HUES48 (cell line): ENCODE measurements around the gene KRT20.

ENCODE experiments used
- H3K27ac ChIP-seq: one replicate; pipeline ENCODE4 v1.7.0; 2013; ENCODE audit warnings: low read depth, low read length, inconsistent platforms
- H3K27me3 ChIP-seq: 2 replicates; pipeline ENCODE4 v1.6.1; 2013; ENCODE audit warnings: mild to moderate bottlenecking, low read length; ENCODE audit not compliant: control insufficient read depth, insufficient read depth
- H3K36me3 ChIP-seq: 2 replicates; pipeline ENCODE4 v1.6.1; 2013; ENCODE audit warnings: low read length; ENCODE audit not compliant: control insufficient read depth, insufficient read depth
- H3K4me1 ChIP-seq: 2 replicates; pipeline ENCODE4 v1.6.1; 2013; ENCODE audit warnings: mild to moderate bottlenecking, low read length; ENCODE audit not compliant: control insufficient read depth, insufficient read depth
- H3K4me3 ChIP-seq: 2 replicates; pipeline ENCODE4 v1.5.1; 2013; ENCODE audit warnings: mild to moderate bottlenecking, low read depth, low read length
- H3K9ac ChIP-seq: 2 replicates; pipeline ENCODE4 v1.6.1; 2013; ENCODE audit warnings: mild to moderate bottlenecking, low read depth, low read length, moderate library complexity
- H3K9me3 ChIP-seq: 2 replicates; pipeline ENCODE4 v1.6.1; 2013; ENCODE audit warnings: low read length; ENCODE audit not compliant: control insufficient read depth, insufficient read depth

The KRT20 gene

GRCh38 chr17:40850293-40850972 lies 34.6 kb downstream of the KRT20 start:
- Histone ChIP-seq H3K36me3 (no peaks in the 10 kb centered on the region), H3K27me3 (peaks cover 4% of the 10 kb centered on the region; the same call in 1 of the 2 replicates), H3K4me3 (no peak overlapping the region), H3K9ac (no peak overlapping the region), H3K4me1 (peaks cover 24% of the 10 kb centered on the region), H3K9me3 (no peaks in the 10 kb centered on the region), H3K27ac (no peak overlapping the region)

DNA sequence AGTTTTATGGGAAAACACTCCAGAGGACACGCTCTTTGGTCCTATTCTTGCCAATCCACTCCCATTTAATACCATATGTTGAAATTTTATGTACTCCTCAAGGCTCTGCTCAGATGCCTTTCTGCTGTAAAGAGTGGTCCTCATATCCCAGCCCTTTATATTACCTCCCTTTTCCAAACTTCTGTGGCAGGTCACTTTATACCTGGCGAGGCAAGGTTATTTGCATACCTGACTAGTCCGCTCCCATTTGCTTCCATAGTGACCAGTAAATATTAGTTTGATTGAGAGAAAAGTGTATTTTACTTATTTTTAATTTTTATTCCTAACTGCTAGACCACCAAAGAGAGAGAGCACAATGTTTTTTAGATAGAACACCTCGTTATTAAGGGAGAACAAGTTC lies 35.3 kb downstream of the KRT20 start:
- Histone ChIP-seq H3K36me3 (no peaks in the 10 kb centered on the region), H3K4me3 (no peak overlapping the region), H3K9me3 (no peaks in the 10 kb centered on the region), H3K9ac (no peak overlapping the region), H3K27me3 (peaks cover 10% of the 10 kb centered on the region; the same call in 1 of the 2 replicates), H3K27ac (no peak overlapping the region), H3K4me1 (peaks cover 24% of the 10 kb centered on the region)

DNA sequence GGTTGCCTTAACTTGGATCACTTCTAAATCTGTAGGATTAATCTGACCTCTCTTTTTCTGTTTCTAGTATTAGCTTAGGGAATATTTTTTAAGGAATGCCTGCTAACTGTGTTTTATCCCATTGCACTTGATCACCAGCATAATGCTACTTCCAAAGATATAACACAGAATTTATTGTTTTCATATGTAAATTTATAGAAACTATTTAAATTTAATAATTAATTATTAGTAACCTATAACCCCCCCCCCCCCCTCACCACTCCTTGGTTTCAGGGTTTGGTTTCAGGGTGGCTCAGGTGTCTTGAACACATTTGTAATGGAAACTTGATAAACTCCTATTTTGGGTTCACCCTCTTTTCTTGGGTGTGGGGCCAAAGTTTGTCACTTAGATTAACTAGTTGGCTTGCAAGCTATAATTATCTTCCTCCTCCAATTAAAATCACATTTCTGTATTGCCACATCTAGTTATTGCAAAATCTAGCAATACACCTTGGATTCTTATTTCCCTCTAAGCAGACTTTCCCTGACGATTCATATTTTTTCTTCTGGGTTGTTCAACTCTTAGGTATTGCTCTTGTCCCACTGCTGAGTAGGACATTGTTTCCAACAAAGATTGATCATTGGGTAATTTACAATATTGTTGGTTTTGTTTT lies 36.3 kb downstream of the KRT20 start:
- Histone ChIP-seq H3K4me1 (peaks cover 17% of the 10 kb centered on the region), H3K9me3 (no peaks in the 10 kb centered on the region), H3K9ac (no peak overlapping the region), H3K36me3 (no peaks in the 10 kb centered on the region), H3K27me3 (peaks cover 10% of the 10 kb centered on the region; the same call in 1 of the 2 replicates), H3K27ac (no peak overlapping the region), H3K4me3 (no peak overlapping the region)

GRCh38 chr17:40846515-40847144 lies 38.4 kb downstream of the KRT20 start:
- Histone ChIP-seq H3K4me3 (no peak overlapping the region), H3K27ac (no peak overlapping the region), H3K27me3 (peaks cover 16% of the 10 kb centered on the region; the same call in 1 of the 2 replicates), H3K36me3 (no peaks in the 10 kb centered on the region), H3K4me1 (no peaks in the 10 kb centered on the region), H3K9ac (no peak overlapping the region), H3K9me3 (no peaks in the 10 kb centered on the region)

- Histone ChIP-seq H3K4me1 (no peaks in the 10 kb centered on the region), H3K27ac (no peak overlapping the region), H3K9me3 (no peaks in the 10 kb centered on the region), H3K9ac (no peak overlapping the region), H3K27me3 (peaks cover 21% of the 10 kb centered on the region; the same call in 1 of the 2 replicates), H3K36me3 (no peaks in the 10 kb centered on the region), H3K4me3 (no peak overlapping the region)
Observed at GRCh38 chr17:40844671-40845107, 40.4 kb downstream of the KRT20 start.

GRCh38 chr17:40843242-40843641 lies 41.8 kb downstream of the KRT20 start:
- no peak overlapping the region for H3K9ac ChIP-seq
- no peak overlapping the region for H3K4me3 ChIP-seq
- no peaks in the 10 kb centered on the region for H3K36me3 ChIP-seq
- no peak overlapping the region for H3K27ac ChIP-seq
- H3K4me1 ChIP-seq, result no peaks in the 10 kb centered on the region
- H3K27me3 ChIP-seq, result peaks cover 33% of the 10 kb centered on the region
- H3K9me3 ChIP-seq, result no peaks in the 10 kb centered on the region

DNA sequence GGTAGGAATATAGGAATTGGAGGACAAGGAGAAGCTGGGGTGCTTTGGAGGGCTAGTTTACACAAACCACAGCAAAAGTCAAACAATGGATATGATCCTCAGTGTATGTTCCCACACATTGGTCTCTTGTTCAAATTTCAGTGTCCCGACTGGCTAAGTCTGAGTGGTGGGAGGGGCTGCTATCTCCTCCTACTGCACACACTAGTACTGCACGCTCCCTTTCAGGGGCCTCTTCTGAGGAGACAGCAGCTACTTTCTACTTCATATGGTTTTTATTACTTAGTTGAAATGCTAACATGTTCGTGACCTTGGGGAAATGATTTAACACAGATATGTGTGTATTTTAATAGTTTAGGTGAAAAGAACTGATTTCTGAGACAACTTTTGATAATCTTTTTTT lies 43.8 kb downstream of the KRT20 start:
- no peak overlapping the region for H3K27ac ChIP-seq
- peaks cover 35% of the 10 kb centered on the region for H3K27me3 ChIP-seq
- H3K4me3 ChIP-seq, result no peak overlapping the region
- H3K4me1 ChIP-seq, result no peaks in the 10 kb centered on the region
- H3K36me3 ChIP-seq, result no peaks in the 10 kb centered on the region
- no peaks in the 10 kb centered on the region for H3K9me3 ChIP-seq
- H3K9ac ChIP-seq, result no peak overlapping the region

GRCh38 chr17:40839194-40839593 lies 45.8 kb downstream of the KRT20 start:
- Histone ChIP-seq H3K9me3 (no peaks in the 10 kb centered on the region), H3K27me3 (peaks cover 42% of the 10 kb centered on the region), H3K9ac (no peak overlapping the region), H3K27ac (no peak overlapping the region), H3K4me3 (no peak overlapping the region), H3K36me3 (peaks cover 7% of the 10 kb centered on the region; the same call in 1 of the 2 replicates), H3K4me1 (no peaks in the 10 kb centered on the region)

- H3K9me3 ChIP-seq, result no peaks in the 10 kb centered on the region
- no peak overlapping the region for H3K27ac ChIP-seq
- H3K4me1 ChIP-seq, result peaks cover 11% of the 10 kb centered on the region
- no peak overlapping the region for H3K9ac ChIP-seq
- H3K27me3 ChIP-seq, result peaks cover 63% of the 10 kb centered on the region
- no peak overlapping the region for H3K4me3 ChIP-seq
- H3K36me3 ChIP-seq, result peaks cover 7% of the 10 kb centered on the region; the same call in 1 of the 2 replicates
Observed at GRCh38 chr17:40836020-40836419, 49.0 kb downstream of the KRT20 start.

- peaks cover 11% of the 10 kb centered on the region for H3K4me1 ChIP-seq
- H3K4me3 ChIP-seq, result no peak overlapping the region
- H3K9ac ChIP-seq, result no peak overlapping the region
- H3K36me3 ChIP-seq, result peaks cover 7% of the 10 kb centered on the region; the same call in 1 of the 2 replicates
- H3K27ac ChIP-seq, result no peak overlapping the region
- H3K9me3 ChIP-seq, result no peaks in the 10 kb centered on the region
- peaks cover 66% of the 10 kb centered on the region for H3K27me3 ChIP-seq
Observed at GRCh38 chr17:40833882-40834281, 51.2 kb downstream of the KRT20 start.

DNA sequence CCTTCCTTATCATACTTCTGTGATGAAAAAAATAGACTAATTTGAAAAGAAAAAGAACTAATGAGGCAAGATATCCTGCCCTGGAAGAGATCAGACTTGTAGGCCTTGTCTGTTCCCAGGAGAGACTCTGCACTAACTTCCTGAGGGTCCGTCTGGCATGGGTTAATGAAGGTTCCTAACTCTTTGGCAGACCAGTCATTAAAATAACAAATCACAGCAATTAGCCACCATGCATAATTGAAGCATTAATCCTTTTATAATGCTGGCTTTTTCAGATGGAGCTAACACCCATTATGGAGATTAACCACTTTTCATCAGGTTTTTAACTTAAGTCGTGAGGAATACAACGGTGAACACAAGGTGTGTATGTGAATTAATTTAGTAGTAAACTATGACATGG lies 52.2 kb downstream of the KRT20 start:
- no peak overlapping the region for H3K27ac ChIP-seq
- peaks cover 67% of the 10 kb centered on the region for H3K27me3 ChIP-seq
- H3K4me1 ChIP-seq, result peaks cover 11% of the 10 kb centered on the region
- H3K4me3 ChIP-seq, result peak overlapping the region; percentile 3; the same call in 1 of the 2 replicates
- H3K36me3 ChIP-seq, result peaks cover 7% of the 10 kb centered on the region; the same call in 1 of the 2 replicates
- H3K9me3 ChIP-seq, result no peaks in the 10 kb centered on the region
- H3K9ac ChIP-seq, result no peak overlapping the region
